ENCODE measurements around the gene LRFN4.

LRFN4 gene

GRCh38 chr11:66842501-66842895 lies 14.4 kb upstream of the LRFN4 start:
- TF ChIP-seq CTCF (IDR thresholded peaks at IDR 0.05) = no peak

- no peak for TF ChIP-seq CTCF (IDR thresholded peaks at IDR 0.05)
Observed at GRCh38 chr11:66842896-66843775, 13.7 kb upstream of the LRFN4 start, which contains the start of gene RCE1. Gene RCE1 (plus strand): TSS chr11:66843441. CDS start chr11:66843456, 15 bp downstream.

GRCh38 chr11:66843776-66844495 lies 12.9 kb upstream of the LRFN4 start:
- no peak for TF ChIP-seq CTCF (IDR thresholded peaks at IDR 0.05)

- TF ChIP-seq CTCF (IDR thresholded peaks at IDR 0.05) = no peak
Observed at GRCh38 chr11:66844496-66845142, 12.2 kb upstream of the LRFN4 start.

GRCh38 chr11:66845143-66845875 lies 11.6 kb upstream of the LRFN4 start:
- TF ChIP-seq CTCF (IDR thresholded peaks at IDR 0.05) = no peak

- no peak for TF ChIP-seq CTCF (IDR thresholded peaks at IDR 0.05)
Observed at GRCh38 chr11:66845876-66846212, 11.0 kb upstream of the LRFN4 start.

GRCh38 chr11:66846671-66847091 lies 10.2 kb upstream of the LRFN4 start:
- TF ChIP-seq CTCF (IDR thresholded peaks at IDR 0.05) = no peak
